GM18507 (cell line): ENCODE measurements around the gene DHDDS.
A peak's percentile ranks its signal among the peaks of the same experiment; 100 is the strongest.
"Not testable (repeated sequence)": the region's sequence is repeated elsewhere in the genome, so short reads cannot be mapped to it uniquely, and the experiment has no call there.

Experiments used
- DNase-seq: peaks from one replicate; pipeline ENCODE4 v3.0.0; 2011; ENCODE audit warnings: low read depth; ENCODE audit not compliant: insufficient read length; ENCODE audit errors: extremely low spot score
- FAIRE-seq: peaks from 2 replicates; lab custom pipeline; 2011; peaks lifted over from hg19 to GRCh38; lab: Jason Lieb, UNC

The DHDDS gene, protein sequence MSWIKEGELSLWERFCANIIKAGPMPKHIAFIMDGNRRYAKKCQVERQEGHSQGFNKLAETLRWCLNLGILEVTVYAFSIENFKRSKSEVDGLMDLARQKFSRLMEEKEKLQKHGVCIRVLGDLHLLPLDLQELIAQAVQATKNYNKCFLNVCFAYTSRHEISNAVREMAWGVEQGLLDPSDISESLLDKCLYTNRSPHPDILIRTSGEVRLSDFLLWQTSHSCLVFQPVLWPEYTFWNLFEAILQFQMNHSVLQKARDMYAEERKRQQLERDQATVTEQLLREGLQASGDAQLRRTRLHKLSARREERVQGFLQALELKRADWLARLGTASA

DNA sequence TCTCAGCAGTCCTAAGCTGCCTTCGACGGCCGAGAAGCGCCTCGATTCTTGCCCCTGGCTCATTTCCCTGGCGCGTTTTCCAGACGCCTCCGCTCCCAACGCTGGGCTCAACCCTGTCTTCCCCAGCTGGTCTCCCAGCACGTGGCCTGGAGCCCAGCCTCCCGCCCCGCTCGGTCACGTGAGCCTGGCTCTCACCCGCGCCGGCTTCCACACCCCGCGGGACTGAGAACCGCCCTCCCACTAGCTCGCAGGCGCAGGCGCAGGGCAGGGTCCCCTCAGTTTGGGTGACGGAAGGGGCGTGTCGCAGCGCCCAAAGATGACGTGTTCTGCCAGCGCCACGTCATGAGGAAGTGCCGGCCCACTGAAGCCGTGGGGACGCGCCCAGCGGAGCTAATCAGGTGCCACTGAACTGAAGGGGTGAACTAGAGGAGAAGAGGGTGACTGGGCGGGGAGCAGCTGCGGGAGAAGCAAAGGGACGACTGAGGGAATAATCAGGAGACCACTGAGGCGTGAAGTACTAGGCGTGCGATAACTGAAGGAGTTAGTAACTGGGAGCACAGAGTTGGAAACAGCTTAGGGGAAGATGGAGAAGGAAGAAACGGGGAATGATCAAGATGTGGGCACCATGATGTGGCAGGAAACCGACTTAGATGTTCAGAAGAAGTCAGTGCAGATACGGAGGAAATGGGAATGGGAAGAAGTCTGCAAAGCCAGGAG, at the start of gene DHDDS:
Gene DHDDS, plus strand, starts transcription at position 343 of the 717 bp plus-strand sequence. CDS start 625 bp downstream, outside the sequence.
- peak; percentile 99 for DNase-seq
- peak; percentile 97 for FAIRE-seq

DNA sequence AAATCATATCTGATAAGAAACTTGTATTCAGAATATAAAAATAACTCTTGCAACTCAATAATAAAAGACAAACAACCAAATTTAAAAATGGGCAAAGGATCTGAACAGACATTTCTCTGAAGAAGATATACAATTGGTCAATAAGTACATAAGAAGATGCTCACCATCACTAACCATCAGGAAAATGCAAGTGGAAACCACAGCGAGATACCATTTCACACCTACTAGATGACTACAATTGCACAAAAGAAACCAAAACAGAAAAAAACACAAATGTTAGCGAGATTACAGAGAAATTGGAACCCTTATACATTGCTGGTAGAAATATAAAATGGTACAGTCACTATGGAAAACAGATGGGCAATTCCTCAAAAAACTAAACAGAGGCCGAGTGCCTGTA, 48.0 kb upstream of the DHDDS start:
- FAIRE-seq (no peak), DNase-seq (no peak)

DNA sequence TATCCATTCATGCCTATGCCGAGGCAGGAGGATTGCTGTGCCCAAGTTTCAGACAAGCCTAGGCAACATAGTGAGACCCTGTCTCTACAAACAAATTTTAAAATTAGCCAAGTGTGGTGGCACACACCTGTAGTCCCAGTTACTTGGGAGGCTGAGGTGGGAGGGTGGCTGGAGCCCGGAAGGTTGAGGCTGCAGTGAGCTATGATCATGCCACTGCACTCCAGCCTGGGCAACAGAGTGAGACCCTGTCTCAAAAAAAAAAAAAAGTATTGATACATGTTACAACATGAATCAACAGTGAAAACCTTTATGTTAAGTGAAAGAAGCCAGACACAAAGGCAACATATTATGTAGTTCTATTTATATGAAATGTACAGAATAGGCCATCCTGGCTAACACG, 47.1 kb upstream of the DHDDS start:
- FAIRE-seq, DNase-seq: not testable (repeated sequence)

DNA sequence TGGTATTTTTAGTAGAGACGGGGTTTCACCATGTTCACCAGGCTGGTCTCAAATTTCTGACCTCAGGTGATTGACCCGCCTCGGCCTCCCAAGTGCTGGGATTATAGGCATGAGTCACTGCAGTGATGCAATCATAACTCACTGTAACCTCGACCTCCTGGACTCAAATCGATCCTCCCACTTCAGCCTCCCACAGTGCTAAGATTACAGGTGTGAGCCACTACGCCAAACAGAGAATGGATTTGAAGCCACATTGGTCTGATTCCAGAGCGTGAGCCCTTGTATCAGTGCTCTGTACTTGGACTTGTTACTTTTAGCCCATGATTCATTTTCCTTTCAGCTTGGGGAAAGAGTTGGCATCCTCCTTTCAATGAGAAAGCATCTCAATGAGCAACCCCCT, 44.7 kb upstream of the DHDDS start:
- FAIRE-seq (no peak), DNase-seq (no peak)

DNA sequence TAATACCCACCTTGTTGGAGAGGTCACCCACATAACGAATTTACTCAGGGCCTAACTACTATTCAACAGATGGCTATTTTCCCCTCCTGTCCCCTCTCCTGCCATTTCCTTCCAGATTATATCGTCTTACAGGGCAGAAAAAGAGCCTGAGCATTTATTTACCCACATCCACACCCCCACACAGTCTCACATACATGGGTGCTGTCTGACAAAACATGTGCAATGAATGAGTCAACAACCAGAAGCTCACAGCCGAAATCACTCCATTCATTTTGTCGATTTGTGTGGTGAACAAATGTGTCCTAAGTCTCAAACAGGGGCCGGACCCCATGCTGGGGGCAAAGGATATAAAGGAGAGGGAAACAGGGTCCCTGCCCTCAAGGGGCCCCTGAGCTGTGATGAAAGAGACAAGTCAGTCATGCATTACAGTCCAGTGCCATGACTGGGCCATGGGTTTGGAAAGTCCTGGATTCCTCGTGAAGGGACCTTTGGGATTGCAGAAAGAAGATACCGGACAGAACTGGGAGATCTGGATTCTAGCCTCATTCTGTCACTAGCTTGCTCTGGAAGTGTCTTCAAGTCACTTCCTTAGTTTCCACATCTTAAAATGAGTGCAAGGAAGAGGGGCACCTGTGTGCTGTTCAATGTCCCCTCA, 43.2 kb upstream of the DHDDS start:
- DNase-seq (no peak), FAIRE-seq (no peak)

DNA sequence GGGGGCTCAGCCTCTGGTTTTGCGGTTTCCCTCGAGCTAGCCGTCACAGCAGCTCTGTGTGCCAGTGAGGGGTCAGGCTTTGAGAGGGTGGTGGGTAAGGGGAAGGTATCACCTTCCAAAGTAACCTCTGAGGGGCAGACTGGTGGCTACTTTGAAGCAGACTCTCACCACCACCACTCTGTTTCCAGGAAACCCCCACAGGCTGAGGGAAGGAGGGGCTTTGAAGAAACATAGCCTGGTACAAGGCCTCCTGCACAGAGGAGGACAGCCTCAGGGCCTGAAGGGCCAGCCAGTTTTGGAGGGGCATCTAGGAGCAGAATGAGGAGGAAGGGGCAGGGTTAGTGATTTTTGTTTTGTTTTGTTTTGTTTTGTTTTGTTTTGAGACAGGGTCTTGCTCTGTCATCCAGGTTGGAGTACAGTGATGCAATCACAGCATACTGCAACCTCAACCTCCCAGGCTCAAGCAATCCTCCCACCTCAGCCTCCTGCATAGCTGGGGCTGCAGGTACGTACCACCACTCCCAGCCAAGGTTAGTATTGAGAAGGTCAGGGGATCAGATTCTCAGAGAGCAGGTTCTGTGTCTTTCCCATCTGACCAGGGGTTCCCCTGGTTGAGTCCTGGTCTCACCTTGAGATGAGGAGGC, 42.4 kb upstream of the DHDDS start:
- FAIRE-seq (no peak), DNase-seq (no peak)

DNA sequence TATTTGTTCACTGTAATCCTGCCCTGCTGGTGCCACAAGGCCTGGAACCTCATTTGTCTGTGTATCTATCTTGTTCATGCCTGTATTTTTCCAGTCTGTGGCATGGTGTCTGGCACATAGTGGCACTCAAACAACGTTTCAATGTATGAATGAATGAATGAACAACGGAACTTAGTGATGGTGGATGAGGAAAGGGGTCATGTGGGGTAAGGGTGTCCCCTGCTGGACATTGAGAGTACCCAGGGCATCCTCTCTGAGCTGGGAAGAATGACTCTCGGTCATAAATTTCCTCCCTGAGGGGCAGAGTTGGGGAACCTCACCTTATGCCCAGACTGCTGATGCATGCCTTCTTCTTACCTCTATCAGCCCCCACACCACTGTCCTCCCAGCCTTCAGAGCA, 40.7 kb upstream of the DHDDS start:
- DNase-seq (no peak), FAIRE-seq (peak; percentile 24)

DNA sequence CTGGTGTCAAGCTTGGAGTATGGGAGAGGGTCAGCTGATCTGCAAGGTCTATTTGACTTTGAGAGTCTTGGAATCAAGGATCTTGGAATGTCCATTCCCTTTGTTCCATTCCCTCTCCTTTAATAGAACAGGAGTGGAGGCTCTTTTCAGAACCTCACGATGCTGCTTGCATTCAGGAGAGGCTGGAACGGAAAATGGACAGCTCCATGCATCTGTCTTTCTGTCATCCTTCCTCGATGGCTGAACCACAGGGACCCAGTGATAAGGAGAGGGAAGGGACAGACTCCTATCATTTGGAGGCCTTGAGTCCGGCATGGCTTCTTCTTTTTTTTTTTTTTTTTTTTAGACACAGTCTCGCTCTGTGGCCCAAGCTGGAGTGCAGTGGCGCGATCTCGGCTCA, 36.4 kb upstream of the DHDDS start:
- DNase-seq (no peak), FAIRE-seq (no peak)

DNA sequence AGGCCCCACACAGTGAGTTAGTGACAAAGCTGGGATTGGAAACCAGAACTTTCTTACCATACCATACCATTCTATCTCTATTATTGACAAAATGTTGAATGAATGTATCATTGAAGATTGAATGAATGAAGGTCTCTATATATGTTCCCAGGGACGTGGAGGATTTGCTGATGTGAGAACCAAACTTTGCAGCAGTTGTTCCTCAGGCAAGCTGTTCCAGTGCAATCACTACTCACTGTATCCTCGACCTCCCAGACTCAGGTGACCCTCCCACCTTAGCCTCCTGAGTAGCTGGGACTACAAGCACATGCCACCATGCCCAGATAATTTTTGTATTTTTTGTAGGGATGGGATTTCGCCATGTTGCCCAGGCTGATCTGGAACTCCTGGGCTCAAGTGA, 33.1 kb upstream of the DHDDS start:
- DNase-seq (no peak), FAIRE-seq (no peak)

DNA sequence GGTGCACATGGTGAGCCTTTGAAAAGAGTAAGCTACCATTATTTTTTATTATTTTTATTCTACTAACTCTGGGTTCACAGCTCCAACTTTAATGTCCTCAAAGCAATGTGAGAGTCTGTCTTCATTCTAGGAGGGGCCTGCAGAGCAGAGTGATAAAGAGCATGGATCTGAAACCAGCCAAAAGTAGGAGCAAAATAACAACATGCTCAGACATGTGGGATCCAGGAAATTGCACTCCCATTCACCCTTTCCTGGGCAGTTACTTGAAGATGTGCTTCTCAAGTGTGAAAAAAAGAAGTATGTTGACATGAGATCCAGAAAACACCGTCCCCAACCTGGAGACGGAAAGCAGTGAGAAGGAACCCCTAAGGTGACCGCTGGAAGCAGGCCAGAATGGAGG, 30.2 kb upstream of the DHDDS start:
- FAIRE-seq: no peak
- no peak for DNase-seq

DNA sequence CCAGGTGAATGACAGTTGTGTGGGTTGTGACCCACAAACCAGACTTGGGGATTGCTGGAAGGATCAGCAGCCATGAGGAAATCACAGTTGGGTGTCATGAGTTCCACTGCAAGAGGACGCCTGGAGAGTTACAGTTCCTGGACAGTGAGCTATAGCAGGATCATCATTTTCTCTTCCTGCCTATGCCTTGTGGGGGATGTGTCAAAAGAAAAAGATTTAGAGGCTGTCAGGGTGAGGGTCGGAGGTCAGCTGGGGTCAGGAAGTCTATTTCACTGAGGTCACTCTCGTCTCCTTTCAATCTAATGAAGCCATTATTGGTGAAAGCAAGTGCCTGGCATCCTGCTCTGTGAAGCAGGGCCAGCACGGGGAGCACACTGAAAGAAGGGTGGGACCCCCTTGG, 28.5 kb upstream of the DHDDS start:
- no peak for DNase-seq
- FAIRE-seq: no peak

DNA sequence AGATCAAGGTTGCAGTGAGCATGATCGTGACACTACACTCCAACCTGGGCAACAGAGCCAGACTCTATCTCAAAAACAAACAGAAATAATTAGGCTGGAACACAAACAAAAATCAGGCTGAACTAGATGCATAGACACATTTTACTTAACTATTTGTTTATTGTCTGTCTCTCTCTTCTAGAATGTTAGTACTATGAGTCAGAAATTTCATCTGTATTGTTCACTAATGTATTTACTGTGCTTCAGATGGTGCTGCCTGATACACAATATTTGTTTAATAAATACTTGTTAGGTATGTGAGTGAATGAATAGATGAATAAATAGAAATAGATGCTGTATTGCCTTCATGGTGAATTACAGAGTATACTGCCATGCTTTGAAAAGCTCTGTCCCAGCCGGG, 27.5 kb upstream of the DHDDS start:
- DNase-seq: no peak
- no peak for FAIRE-seq

DNA sequence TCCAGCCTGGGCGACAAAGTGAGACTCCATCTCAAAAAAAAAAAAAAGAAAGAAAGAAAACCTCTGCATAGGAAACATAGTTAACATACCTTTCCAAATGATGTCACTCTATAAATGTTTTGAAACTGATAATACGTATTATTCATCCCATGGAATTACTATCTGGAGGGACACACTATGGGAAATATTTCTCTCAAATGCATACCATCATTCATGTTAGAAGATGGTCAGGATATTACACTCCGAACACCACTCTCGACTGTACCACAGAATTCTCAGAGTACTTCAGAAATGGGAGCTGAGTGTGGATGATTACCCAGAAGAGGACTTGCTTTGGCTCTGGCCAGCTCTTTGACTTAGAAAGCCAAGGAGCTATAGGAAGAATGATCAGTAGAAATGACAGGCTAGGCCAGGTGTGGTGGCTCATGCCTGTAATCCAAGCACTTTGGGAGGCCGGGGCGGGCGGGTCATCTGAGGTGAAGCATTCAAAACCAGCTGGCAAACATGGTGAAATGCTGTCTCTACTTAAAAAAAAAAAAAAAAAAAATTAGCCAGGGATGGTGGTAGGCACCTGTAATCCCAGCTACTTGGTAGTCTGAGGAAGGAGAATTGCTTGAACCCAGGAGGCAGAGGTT, 26.7 kb upstream of the DHDDS start:
- DNase-seq: no peak
- no peak for FAIRE-seq

DNA sequence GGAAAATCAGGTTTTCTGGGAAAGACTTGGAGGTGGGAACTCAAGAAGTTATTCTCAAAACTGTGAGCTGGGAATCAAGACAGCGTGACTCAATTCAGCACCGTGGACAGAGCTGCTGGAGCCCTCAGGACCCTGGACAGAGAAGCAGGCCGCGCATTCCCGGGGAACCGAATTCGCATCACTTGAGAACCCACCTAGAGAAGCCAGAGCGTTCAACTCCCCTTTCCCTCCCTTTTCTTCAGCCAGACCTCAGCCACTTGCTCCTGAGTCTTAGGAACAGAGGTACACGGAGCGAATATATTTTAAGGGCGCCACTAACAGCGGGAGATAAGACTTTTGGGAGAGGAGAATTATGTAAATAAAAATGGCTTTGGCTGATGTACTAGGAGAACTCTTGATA, 23.5 kb upstream of the DHDDS start:
- peak; percentile 53 for FAIRE-seq
- peak; percentile 28 for DNase-seq

DNA sequence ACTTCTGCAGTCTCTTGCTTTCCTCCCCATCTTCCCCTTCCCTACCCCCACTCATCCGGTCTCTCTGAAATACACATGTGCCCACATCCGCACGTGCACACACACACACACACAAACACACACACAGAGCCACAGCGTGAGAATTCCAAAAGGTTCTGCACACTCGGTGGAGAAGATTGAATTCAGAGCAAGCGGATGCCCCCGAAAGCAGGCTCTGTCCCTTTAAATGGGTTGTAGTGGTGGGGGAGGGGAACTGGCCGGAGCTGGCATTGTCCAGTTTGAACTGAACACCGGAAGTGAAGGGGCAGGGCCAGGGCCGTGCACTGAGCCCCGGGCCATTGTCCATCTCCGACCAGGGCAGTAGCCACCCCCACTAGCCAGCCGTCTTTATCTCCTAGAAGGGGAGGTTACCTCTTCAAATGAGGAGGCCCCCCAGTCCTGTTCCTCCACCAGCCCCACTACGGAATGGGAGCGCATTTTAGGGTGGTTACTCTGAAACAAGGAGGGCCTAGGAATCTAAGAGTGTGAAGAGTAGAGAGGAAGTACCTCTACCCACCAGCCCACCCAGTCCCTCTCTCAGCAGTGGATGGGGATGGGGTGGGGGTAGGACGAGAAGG, 22.8 kb upstream of the DHDDS start:
- no peak for FAIRE-seq

DNA sequence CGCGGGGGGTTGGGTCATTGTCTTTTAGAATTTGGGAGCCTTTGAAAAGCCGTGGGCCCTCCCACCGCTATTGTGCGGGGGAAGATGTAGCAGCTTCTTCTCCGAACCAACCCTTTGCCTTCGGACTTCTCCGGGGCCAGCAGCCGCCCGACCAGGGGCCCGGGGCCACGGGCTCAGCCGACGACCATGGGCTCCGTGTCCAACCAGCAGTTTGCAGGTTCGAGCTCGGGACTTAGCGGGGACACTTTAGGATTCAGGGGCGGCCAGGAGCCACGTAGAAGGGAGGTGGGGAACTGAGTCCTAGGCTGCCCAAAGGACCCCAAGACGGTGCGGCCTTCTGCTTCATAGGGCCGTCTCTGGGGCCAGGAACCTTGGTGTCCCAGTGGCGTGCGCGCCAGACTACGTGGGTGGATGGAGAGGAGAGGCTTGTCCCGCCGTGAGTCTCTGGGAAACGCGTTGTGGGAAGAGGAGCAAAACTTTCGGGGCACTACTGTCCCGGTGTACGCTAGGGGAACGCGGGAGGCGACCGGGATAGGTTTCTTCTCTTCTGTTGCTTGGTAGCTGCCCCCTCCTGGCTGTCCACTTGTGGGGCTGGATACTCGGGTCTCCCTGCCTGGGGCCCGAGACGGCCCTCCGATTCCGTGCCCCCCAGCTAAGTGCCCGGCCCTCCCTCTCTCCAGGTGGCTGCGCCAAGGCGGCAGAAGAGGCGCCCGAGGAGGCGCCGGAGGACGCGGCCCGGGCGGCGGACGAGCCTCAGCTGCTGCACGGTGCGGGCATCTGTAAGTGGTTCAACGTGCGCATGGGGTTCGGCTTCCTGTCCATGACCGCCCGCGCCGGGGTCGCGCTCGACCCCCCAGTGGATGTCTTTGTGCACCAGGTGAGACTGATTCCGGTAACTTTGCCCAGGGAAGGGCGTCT, 21.2 kb upstream of the DHDDS start, which contains the start of gene LIN28A:
Gene LIN28A, plus strand, starts transcription at position 112 of the 918 bp plus-strand sequence. Its CDS starts 75 bp downstream, at position 187.
- FAIRE-seq (no peak), DNase-seq (no peak)

More for the DNA sequence above, 22.8 kb upstream of the DHDDS start:
- DNase-seq: no peak

DNA sequence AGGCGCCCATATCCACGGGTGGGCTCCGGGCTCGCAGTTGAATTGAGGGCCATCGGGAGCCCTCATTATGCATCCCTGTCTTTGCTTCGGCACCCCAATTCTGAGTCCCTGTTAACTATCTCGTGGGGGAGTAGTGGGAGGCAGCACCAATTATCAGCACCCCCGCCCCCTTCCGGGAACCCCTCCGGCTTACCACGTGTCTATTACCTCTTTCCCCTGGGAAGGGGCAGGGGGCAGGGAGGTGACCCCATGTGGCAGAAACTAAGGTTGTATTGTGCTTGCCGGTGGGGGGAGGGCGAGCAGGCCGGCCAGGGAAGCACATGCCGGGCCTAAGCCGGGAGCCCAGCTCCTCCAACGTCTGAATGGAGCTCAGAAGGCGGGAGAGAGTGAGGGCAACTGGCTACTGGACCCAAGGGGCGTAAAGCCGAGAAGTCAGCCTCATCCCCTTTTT, 20.5 kb upstream of the DHDDS start:
- no peak for FAIRE-seq
- DNase-seq: no peak

DNA sequence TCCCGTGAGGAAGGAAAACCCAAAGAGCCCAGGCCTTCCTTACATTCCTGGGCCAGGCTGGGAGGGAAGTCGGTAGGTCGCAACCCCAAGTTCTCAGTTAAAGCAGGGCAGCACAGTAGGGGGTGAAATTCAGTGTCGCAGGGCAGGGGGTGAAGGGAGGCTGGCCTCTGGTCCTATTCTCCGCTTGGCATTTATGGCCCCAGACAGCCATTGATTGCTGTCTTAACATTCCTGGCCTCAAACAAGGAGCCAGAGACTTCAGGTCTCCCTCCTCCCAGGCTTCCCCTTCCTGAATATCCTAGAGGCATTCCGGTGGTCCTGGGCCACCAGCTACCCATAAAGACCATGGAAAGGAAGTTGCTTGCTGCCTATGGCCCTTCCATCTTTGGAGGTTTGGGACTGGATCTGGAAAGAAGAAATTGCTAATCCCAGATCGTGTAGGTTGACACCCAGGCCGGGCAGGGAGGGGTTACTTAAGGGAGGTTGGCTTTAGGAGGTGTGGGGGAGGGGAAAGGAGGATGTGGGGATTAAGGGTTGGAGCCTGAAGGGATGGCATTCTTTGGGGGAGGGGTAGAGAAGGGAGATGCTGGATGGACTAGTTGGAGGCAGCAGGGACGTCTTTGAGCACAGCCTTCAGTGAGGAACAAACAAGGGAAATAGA, 19.8 kb upstream of the DHDDS start:
- no peak for FAIRE-seq

More for the DNA sequence above, 19.8 kb upstream of the DHDDS start:
- no peak for DNase-seq
